ENCODE measurements around the gene DDR2.

- TF ChIP-seq CHD2 (IDR thresholded peaks at IDR 0.05; ENCODE audit: low read length, partially characterized antibody) (no peak), YY1 (IDR thresholded peaks at IDR 0.05; ENCODE audit: low read depth) (no peak), FOXJ3 (CRISPR knock-in tag; IDR thresholded peaks at IDR 0.05) (no peak)
Measured at GRCh38 chr1:162721471-162721870, 89.2 kb downstream of the DDR2 start.
